Measurements from ENCODE around the gene GOLGA5. TPM values are rescaled to one million over a fixed set of nuclear protein-coding genes. Genes with fewer than 3 reads are reported as not detected.

GOLGA5 gene
- total and polyA plus RNA-seq, 2 donors (not counting 3 experiments of a cell fraction or from before 2014, with no cell fraction given) = 16.3 to 28.9 TPM

DNA sequence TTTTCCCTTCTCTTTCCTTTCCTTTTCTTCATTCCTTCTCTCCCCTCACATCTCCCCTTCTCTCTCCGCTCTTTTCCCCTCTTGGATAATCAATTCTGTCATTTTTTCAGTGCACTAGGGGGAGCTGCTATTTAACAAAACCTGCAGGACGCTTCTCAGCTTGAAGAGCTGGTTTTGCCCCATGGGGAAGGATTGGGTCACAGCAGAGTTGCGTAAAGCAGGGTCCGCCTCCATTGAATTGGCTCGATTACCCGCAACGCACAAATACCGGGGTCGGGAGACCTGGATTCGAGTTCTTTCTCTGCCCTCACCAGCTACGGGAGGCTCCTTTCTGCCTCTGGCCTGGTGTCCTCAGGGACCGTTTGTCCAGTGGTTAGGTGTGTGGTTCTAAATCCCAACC, 86.7 kb downstream of the GOLGA5 start:
- no TSS peak for BruUV-seq (replicated peaks)
- Histone ChIP-seq H3K27me3 (ENCODE audit: control insufficient read depth in 2 of 2, insufficient read depth in 2 of 2, low read length in 2 of 2) (peaks cover 0 to 6% of the 10 kb centered on the region in 2 experiments), H3K4me2 (ENCODE audit: insufficient read depth, low read length) (no peak overlapping the region), H3K9me1 (replicated peaks; ENCODE audit: control insufficient read depth, extremely low read depth, insufficient read depth, low read length) (no peaks in the 10 kb centered on the region), H3K27ac (ENCODE audit: insufficient read depth, low read depth, low read length) (no peak overlapping the region), H3K36me3 (ENCODE audit: control insufficient read depth in 2 of 2, extremely low read depth in 1 of 2, insufficient read depth in 2 of 2, low read length in 2 of 2) (no peaks in the 10 kb centered on the region), H3K79me2 (ENCODE audit: control insufficient read depth, insufficient read depth, low read length) (no peaks in the 10 kb centered on the region), H2AFZ (ENCODE audit: low read depth, low read length) (no peak overlapping the region), H3K9ac (replicated peaks; ENCODE audit: extremely low read depth, insufficient read depth, low read length) (no peak overlapping the region), H4K20me1 (replicated peaks; ENCODE audit: control insufficient read depth, extremely low read depth, insufficient read depth, low read length) (no peaks in the 10 kb centered on the region), H3K4me1 (ENCODE audit: control insufficient read depth, extremely low read depth, insufficient read depth, low read length) (no peaks in the 10 kb centered on the region), H3K9me3 (replicated peaks; ENCODE audit: control insufficient read depth, insufficient read depth, low read length) (no peaks in the 10 kb centered on the region), H3K4me3 (replicated peaks in 1 of 3; ENCODE audit: insufficient read depth in 1 of 3, low read depth in 1 of 3, low read length in 3 of 3) (no peak overlapping the region)
- CTCF ChIA-PET = interaction anchor here (0.9 to 1.8 kb wide), 5 partner anchors 41 to 251 kb away, joined by 4 to 11 read pairs (median 6); no protein-coding TSS in a partner anchor
- FAIRE-seq (no peak), DNase-seq (ENCODE audit: low read depth, low spot score) (peak; percentile 20)
- POLR2A ChIA-PET = no interaction called here
- dilution Hi-C loops (cut with MboI; ENCODE audit: extremely low pct_ligation_motif_present, low sequenced_read_pairs) = no loop called here
- no peak for TF ChIP-seq POLR2AphosphoS5 (IDR thresholded peaks at IDR 0.05; ENCODE audit: insufficient read depth, low read depth, low read length)
- TF ChIP-seq, protein P1, sequence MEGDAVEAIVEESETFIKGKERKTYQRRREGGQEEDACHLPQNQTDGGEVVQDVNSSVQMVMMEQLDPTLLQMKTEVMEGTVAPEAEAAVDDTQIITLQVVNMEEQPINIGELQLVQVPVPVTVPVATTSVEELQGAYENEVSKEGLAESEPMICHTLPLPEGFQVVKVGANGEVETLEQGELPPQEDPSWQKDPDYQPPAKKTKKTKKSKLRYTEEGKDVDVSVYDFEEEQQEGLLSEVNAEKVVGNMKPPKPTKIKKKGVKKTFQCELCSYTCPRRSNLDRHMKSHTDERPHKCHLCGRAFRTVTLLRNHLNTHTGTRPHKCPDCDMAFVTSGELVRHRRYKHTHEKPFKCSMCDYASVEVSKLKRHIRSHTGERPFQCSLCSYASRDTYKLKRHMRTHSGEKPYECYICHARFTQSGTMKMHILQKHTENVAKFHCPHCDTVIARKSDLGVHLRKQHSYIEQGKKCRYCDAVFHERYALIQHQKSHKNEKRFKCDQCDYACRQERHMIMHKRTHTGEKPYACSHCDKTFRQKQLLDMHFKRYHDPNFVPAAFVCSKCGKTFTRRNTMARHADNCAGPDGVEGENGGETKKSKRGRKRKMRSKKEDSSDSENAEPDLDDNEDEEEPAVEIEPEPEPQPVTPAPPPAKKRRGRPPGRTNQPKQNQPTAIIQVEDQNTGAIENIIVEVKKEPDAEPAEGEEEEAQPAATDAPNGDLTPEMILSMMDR (IDR thresholded peaks at IDR 0.05; ENCODE audit: extremely low read depth in 1 of 2, insufficient read depth in 1 of 2, low read depth in 1 of 2, low read length in 2 of 2) = peak in 1 of 2 donors; percentile 10
- intact Hi-C loops (cut with micrococcal nuclease) = loop anchor here (2.0 kb wide), 1 partner anchor 258 kb away; no protein-coding TSS in a partner anchor

DNA sequence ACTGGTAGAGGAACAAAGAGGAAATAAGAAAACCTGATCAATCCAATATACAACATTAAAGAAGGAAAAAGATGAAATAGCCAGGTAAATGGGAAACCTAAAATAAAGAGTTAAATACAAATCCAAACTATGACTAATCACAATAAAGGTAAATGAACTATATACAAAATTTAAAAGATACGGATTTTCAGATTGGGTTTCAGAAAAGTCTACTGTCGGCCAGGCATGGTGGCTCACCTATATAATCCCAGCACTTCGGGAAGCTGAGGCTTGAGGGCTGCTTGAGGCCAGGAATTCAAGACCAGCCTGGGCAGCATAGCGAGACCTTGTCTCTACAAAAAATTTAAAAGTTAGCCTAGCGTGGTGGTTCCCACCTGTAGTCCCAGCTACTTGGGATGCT, 89.0 kb downstream of the GOLGA5 start:
- Histone ChIP-seq H4K20me1 (replicated peaks; ENCODE audit: control insufficient read depth, extremely low read depth, insufficient read depth, low read length) (no peaks in the 10 kb centered on the region), H2AFZ (ENCODE audit: low read depth, low read length) (no peak overlapping the region), H3K79me2 (ENCODE audit: control insufficient read depth, insufficient read depth, low read length) (no peaks in the 10 kb centered on the region), H3K36me3 (ENCODE audit: control insufficient read depth in 2 of 2, extremely low read depth in 1 of 2, insufficient read depth in 2 of 2, low read length in 2 of 2) (no peaks in the 10 kb centered on the region), H3K4me3 (replicated peaks in 1 of 3; ENCODE audit: insufficient read depth in 1 of 3, low read depth in 1 of 3, low read length in 3 of 3) (no peak overlapping the region), H3K9ac (replicated peaks; ENCODE audit: extremely low read depth, insufficient read depth, low read length) (no peak overlapping the region), H3K4me2 (ENCODE audit: insufficient read depth, low read length) (no peak overlapping the region), H3K27ac (ENCODE audit: insufficient read depth, low read depth, low read length) (no peak overlapping the region), H3K9me1 (replicated peaks; ENCODE audit: control insufficient read depth, extremely low read depth, insufficient read depth, low read length) (no peaks in the 10 kb centered on the region), H3K27me3 (ENCODE audit: control insufficient read depth in 2 of 2, insufficient read depth in 2 of 2, low read length in 2 of 2) (peaks cover 0 to 4% of the 10 kb centered on the region in 2 experiments), H3K9me3 (replicated peaks; ENCODE audit: control insufficient read depth, insufficient read depth, low read length) (no peaks in the 10 kb centered on the region), H3K4me1 (ENCODE audit: control insufficient read depth, extremely low read depth, insufficient read depth, low read length) (no peaks in the 10 kb centered on the region)
- ChIA-PET CTCF (interaction anchor here (0.6 kb wide), 1 partner anchor 886 kb away, joined by 4 read pairs; no protein-coding TSS in a partner anchor), POLR2A (no interaction called here)
- FAIRE-seq (no peak), DNase-seq (ENCODE audit: low read depth, low spot score) (no peak)
- BruUV-seq (replicated peaks) = no TSS peak
- TF ChIP-seq POLR2AphosphoS5 (IDR thresholded peaks at IDR 0.05; ENCODE audit: insufficient read depth, low read depth, low read length) (no peak), POLR2A (IDR thresholded peaks at IDR 0.05; ENCODE audit: low read depth, low read length) (no peak), GATA2 (IDR thresholded peaks at IDR 0.05; ENCODE audit: insufficient read depth, insufficient read length, low read depth, low read length) (no peak), FOS (IDR thresholded peaks at IDR 0.05; ENCODE audit: borderline replicate concordance, insufficient read depth, low read length) (no peak), EZH2 (IDR thresholded peaks at IDR 0.05; ENCODE audit: borderline replicate concordance, low read depth, low read length, severe bottlenecking) (no peak)
- dilution Hi-C loops (cut with MboI; ENCODE audit: extremely low pct_ligation_motif_present, low sequenced_read_pairs) (no loop called here), intact Hi-C loops (cut with micrococcal nuclease) (no loop called here)

Measured in endothelial cell of umbilical vein (primary cell).